NCI-H524 (cell line): Measurements from ENCODE around the gene GAS2L2.

ENCODE experiments used
- DNase-seq, 2 experiments: peaks; one replicate each; lab custom pipeline; 2025; lab: John Stamatoyannopoulos, UW

Gene GAS2L2

DNA sequence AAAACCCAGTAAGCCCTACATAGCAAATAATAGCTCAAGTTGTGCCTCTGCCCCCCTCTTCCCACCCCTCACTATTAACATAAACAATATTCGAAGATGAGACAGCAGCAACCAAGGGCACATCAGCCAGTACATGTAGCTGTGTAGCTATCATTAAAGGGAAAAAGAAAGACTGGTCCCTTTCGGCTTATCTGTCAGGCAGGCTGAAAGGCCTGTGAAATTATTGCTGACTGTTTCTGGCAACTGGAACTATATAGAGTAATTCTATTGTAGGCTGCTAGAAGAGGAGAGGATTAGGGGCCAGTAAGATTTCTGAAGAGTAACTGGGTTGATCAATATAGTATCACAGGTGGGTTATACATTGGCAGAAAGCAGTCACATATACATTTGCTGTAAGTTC lies 58.1 kb downstream of the GAS2L2 start:
- DNase-seq, result no peak
